ENCODE data around the gene ECSCR.
"Not testable (repeated sequence)": the region's sequence is repeated elsewhere in the genome, so short reads cannot be mapped to it uniquely, and the experiment has no call there.

The ECSCR gene

DNA sequence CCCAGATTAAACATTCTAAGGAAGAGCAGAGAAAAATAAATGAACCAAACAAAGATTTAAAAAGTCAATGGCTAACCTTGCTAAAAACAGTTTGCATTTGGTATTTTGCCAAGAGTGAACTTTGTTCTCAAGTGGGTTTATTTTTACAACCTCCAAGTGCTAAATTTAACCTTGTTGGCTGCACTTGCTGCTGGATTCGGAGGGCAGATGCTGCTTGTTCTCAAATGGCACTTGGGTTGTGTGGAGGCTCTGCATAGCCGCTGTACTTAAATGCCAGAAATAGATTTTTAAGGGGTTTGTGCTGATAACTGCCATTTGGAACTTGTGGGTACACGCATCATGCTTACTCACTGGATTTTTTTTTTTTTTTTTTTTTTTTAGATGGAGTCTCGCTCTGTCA, 45.3 kb downstream of the ECSCR start:
- no peak for TF ChIP-seq ZNF274 (IDR thresholded peaks at IDR 0.05; ENCODE audit: low read depth, low read length)
- H3K4me3 ChIP-seq (ENCODE audit: low read length) = no peak overlapping the region

DNA sequence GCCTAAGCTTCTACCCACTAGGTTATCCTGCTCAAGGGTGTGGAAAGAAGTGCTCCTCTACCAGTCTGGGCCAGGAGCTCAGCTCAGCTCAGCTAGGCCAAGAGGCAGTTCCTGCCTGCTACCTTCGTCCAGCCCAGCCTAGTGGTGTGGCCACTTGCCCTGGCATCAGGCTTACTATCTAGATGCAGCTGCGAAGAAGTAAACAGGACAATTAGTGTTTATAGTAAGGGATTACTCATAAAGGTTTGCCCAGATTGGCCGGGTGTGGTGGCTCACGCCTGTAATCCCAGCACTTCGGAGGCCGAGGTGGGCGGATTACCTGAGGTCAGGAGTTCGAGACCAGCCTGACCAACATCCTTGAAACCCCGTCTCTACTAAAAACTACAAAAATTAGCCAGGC, 45.9 kb downstream of the ECSCR start:
- TF ChIP-seq ZNF274 (IDR thresholded peaks at IDR 0.05; ENCODE audit: low read depth, low read length) = no peak
- no peak overlapping the region for H3K4me3 ChIP-seq (ENCODE audit: low read length)

DNA sequence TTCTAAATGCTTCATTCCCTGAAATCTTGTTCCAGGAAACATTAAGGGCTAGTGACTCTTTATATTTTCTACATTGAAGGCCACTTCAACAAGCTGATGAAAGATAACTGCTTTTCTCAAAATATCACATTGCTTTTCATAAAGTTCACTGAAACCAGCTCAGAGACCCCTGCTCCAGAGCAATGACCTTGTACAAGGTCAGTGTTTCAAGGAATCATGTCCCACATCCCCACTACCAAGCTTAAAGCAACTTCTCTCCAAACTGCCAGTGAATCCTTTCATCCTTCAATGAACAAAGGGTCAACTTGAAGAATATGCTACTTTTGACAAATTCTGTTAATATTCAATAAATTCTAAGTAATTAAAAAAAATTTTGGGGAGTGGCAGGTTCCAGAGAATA, 46.7 kb downstream of the ECSCR start:
- no peak overlapping the region for H3K4me3 ChIP-seq (ENCODE audit: low read length)

DNA sequence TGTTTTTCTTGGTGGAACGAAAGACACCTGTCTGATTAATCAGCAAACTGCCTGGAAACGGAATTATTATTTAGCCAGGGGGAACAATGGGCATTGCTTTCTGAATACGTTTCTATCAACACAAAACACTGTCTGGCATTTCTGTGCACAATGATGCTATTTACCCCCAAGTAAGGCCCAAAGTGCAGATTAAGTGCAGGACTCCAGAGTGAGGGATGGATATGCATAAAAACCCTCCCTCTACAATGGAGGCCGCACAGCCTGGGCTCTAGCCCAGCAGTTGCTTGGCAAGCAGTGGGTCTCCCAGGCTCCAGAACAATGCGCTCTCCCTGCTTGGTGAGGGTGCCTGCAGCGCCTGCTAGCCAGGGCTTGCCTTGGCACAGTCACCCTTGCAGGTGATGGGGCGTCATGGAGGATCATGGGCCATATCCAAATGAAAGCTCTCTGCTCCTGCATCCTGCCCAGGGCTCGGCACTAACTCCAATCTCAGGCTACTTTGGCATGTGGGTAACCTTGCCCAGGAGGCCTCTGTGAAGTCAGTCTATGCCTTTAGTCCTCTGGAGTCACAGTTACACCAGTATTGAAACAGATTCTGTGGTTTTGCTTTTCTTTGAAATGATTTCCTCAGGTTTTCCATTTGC, 47.2 kb downstream of the ECSCR start:
- no peak for TF ChIP-seq ZNF274 (IDR thresholded peaks at IDR 0.05; ENCODE audit: low read depth, low read length)
- H3K4me3 ChIP-seq (ENCODE audit: low read length) = no peak overlapping the region

More for the DNA sequence above, 46.7 kb downstream of the ECSCR start:
- no peak for TF ChIP-seq ZNF274 (IDR thresholded peaks at IDR 0.05; ENCODE audit: low read depth, low read length)

DNA sequence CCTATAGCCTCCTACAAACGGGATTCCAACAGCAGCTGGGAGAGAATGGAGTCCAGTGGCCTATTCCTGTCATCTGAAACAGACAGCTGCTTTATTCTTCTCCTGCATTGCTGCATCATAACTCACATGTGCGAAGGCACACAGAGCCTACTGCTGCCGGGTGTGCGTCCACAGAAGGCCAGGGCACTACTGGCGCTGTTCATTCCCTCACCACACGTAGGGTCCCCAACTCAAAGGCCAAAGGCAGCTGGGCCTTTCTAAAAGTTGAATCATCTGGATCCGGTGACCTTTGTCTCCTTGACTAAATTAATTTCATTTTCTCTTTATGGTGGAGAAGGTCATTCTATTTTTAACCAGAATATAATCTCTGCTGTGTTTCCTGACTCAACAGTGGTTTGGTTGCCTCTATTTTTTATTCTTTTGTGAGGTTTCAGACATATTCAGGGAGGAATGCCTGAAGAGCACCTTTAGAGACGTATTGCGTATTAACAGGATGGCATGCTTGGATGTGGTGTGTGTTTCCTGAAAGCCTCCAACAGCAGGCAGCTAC, 47.9 kb downstream of the ECSCR start:
- no peak for TF ChIP-seq ZNF274 (IDR thresholded peaks at IDR 0.05; ENCODE audit: low read depth, low read length)

DNA sequence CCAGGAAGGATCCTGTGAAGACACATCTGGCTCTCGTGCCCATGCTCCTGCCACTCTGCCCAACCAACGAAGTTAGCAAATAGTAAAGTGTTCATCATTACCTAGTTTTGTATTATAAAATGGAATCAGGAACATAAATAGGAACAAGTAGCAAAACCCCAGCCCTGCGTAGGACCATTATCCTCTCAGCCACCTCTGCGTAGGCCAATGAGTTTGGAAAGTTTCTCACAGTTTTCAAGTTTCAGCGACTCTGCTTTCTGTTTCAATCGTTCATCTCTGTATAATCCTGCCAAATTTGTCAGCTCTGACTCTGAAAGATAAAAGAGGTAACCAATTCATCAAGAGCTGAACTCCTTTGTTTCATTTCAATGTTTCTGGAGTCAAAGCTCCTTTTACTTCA, 48.6 kb downstream of the ECSCR start:
- H3K4me3 ChIP-seq (ENCODE audit: low read length) = no peak overlapping the region; the same call in 1 of the 2 replicates
- TF ChIP-seq ZNF274 (IDR thresholded peaks at IDR 0.05; ENCODE audit: low read depth, low read length) = no peak

More for the DNA sequence above, 47.9 kb downstream of the ECSCR start:
- H3K4me3 ChIP-seq (ENCODE audit: low read length) = no peak overlapping the region

DNA sequence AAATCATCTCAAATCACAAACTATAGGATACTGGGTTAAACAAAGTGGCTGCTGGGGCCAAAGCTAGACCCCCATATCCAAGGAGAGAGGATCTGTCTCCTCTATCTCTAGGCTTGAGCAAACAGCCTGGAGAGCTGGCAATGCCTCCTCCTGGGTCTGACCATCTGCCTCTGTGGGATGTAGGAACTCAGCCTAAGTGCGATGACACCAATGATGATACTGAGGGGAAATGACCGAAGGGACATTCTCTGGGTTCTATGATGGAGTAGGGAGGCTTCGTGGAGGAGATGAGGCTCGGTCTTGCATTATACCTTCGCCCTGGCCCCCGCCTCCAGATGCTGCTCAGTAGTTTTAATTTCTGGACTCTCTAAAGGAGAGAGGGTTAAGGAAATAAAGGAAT, 49.4 kb downstream of the ECSCR start:
- H3K4me3 ChIP-seq (ENCODE audit: low read length) = no peak overlapping the region
- no peak for TF ChIP-seq ZNF274 (IDR thresholded peaks at IDR 0.05; ENCODE audit: low read depth, low read length)

DNA sequence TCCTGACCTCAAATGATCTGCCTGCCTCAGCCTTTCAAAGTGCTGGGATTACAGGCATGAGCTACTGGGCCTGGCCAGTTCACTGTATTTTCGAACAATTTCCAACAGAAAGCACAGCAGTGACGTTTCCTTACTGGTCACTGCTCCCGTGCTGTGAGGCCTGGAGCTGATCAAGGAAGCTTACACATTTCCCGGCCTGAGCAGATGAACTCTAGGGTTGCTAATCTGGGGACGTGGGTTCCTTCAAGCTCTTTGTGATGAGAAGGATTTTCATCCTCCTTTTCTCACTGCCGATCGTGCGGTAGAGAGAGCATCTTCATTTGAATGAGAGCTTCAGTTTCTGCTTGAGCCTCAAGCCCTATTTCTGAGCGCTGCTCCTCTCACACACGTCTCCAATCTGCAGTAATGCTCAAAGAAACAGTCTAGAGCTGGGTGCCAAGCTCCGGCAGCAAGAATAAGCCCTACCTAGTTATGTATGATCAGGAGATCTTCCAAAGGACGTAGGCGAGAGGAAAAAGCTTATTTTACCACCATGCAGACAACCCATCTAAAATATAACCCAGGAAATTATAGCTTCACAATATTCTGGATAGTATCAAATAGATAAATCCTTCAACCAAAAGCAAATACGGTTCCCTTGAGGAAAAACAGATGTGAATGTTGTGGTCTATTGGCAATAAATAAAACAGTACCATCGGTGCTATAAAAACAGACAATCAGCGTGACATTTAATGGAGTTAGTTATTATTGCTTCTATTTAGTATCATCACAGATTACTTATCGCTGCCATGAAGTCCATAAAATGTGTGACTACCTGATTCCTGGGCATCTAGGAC, 51.3 kb downstream of the ECSCR start:
- TF ChIP-seq ZNF274 (IDR thresholded peaks at IDR 0.05; ENCODE audit: low read depth, low read length) = no peak
- no peak overlapping the region for H3K4me3 ChIP-seq (ENCODE audit: low read length)

DNA sequence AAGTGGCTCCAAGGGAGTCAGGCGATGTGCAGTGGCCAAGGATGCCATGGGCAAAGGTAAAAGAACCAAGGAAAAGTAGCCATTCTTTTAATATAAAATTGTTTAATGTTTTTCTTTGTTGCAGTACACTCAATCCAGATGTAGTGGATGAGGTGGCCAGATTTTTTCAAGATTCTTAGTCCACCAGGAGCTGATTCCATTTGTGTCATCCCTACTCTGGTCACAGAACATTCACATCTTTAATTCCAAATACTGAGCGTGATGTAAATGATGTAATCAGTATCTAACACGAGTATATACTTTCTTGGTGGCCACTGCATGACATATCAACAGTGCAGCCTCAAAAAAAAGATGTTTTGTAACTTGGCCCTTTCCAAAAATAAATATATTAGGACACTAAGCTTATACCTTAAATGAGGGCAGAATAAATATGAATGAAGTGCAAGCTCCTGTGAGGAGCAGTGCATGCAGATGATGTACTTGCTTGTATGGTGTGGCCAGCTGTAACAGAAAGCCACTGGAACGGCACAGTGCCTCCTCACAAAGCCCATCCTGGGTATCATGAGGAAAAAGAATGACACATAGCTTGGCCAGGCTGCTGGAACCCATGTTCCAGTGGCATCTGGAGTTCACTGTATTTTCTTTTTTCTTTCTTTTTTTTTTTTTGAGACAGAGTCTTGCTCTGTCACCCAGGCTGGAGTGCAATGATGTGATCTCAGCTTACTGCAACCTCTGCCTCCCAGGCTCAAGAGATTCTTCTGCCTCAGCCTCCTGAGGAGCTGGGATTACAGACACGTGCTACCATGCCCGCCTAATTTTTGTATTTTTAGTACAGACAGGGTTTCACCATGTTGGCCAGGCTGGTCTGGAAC, 52.2 kb downstream of the ECSCR start:
- TF ChIP-seq ZNF274 (IDR thresholded peaks at IDR 0.05; ENCODE audit: low read depth, low read length) = no peak
- no peak overlapping the region for H3K4me3 ChIP-seq (ENCODE audit: low read length)

DNA sequence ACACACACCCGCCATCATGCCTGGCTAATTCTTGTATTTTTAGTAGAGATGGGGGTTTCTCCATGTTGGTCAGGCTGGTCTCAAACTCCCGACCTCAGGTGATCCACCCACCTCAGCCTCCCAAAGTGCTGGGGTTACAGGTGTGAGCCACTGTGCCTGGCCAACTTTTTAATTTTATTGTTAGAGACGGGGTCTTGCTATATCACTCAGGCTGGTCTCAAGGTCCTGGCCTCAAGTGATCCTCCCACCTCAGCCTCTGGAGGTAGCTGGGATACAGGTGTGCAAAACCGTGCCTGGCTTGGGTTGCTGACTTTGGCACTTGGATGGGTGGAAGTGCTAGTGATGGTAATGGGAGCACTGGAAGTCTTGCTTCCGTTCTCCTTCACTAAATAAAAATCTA, 53.4 kb downstream of the ECSCR start:
- H3K4me3 ChIP-seq (ENCODE audit: low read length) = not testable (repeated sequence)

DNA sequence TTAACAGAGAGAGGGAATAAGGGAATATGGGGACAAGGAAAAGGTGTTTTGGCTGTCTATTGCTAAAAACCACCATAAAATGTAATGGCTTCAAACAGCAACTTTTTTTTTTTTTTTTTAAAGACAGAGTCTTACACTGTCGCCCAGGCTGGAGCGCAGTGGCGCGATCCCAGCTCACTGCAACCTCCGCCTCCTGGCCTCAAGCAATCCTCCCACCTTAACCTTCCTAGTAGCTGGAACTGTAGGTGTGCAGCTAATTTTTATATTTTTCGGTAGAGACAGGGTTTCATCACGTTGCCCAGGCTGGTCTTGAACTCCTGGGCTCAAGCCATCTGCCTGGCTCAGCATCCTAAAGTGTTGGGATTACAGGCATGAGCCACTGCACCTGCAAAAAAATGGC, 54.4 kb downstream of the ECSCR start:
- no peak for TF ChIP-seq ZNF274 (IDR thresholded peaks at IDR 0.05; ENCODE audit: low read depth, low read length)
- no peak overlapping the region for H3K4me3 ChIP-seq (ENCODE audit: low read length)

DNA sequence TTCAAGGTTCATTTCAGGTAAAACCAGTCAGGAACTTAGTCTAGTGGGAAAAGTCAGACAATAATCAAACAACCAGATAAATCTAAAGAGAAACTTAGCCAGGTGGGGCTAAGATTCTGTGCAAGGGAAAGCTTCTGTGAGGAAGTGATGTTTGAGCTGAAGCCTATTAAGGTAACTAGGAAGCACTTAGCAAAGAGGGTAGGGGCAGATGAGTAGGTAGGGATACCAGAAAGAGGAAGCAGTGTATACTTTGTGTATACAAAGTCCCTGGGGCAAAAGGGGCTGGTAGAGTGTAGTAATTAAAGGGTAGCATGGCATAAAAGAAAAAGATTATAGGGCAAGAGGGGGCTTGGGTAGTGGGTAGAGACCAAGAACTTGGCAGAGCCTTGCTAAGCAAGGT, 55.0 kb downstream of the ECSCR start:
- TF ChIP-seq ZNF274 (IDR thresholded peaks at IDR 0.05; ENCODE audit: low read depth, low read length) = no peak
- H3K4me3 ChIP-seq (ENCODE audit: low read length) = no peak overlapping the region

DNA sequence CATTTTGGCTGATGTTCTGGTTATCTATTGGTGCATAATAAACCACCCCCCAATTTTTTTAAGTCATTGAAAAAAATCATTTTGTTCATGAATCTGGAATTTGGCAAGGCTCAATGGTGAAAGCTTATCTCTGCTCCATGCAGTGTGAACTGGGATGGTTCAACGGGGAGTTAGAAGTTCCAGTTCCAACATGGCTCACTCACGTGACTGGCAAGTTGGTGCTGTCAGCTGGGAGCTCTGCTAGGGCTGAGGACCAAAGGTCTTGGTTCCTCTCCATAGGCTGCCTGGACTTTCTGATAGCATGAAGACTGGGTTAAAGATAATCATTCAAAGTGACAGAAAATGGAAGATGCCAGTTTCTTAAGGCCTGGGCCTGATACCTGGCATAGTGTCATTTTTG, 55.6 kb downstream of the ECSCR start:
- H3K4me3 ChIP-seq (ENCODE audit: low read length) = no peak overlapping the region
- TF ChIP-seq ZNF274 (IDR thresholded peaks at IDR 0.05; ENCODE audit: low read depth, low read length) = no peak

DNA sequence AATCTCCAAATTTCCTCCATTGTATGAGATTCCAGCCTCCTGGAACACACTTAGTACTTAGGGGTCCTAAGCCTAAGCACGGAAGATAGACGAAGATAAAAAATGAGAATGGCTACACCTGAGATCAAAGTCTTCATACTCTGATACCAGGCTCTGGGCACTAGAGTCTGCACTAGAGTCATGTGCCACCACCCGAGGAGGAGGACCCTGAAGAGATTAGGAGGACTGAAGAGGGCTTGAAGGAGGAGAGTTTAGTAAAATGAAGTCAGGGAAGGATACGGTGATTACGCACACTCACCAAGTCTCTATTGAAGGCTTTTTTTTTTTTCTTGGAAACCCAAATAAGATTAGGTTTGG, 58.1 kb downstream of the ECSCR start:
- H3K4me3 ChIP-seq (ENCODE audit: low read length) = peak overlapping the region; percentile 24; the same call in 1 of the 2 replicates
- TF ChIP-seq ZNF274 (IDR thresholded peaks at IDR 0.05; ENCODE audit: low read depth, low read length) = no peak
